ENCODE measurements around the gene RPP40.

GRCh38 chr6:4977468-4977867 is 26.4 kb downstream of the RPP40 start:
- TF ChIP-seq POLR2AphosphoS5 (IDR thresholded peaks at IDR 0.05; ENCODE audit: borderline replicate concordance, low read depth, low read length) (no peak), EZH2 (IDR thresholded peaks at IDR 0.05) (no peak)
